HL-60 (cell line): Measurements from ENCODE around the gene SFXN1.

Source experiments
- CTCF ChIP-seq: IDR thresholded peaks from one replicate; pipeline ENCODE4 v1.5.1; 2011; ENCODE audit warnings: low read length, control low read depth, inconsistent platforms; ENCODE audit not compliant: insufficient read depth
- GABPA ChIP-seq: IDR thresholded peaks from 2 replicates; pipeline ENCODE4 v1.6.1; 2012; ENCODE audit warnings: low read depth
- POLR2AphosphoS5 ChIP-seq: IDR thresholded peaks from 2 replicates; pipeline ENCODE4 v1.6.1; 2012; ENCODE audit warnings: low read depth

DNA sequence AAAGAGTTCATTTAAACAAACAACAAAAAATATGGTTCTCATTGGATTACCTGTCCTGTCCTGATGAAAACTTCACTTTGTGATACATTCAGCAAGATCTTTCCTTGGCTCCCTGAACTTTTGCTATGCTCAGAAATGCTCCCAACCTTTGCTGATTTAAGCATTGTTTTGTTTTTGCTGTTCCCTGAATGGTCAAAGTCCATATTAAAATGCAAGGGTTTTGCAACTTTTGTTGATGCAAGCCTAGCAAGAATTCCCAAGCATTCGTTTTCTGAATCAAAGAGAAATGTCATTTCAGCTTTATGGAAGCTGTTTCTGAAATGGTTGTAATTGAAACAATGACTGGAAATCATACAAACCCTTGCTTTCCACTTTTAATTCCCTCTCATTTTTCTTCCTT, 3.1 kb upstream of the SFXN1 start:
- TF ChIP-seq CTCF (no peak), POLR2AphosphoS5 (no peak), GABPA (no peak)
